SK-N-SH treated with all-trans-retinoic acid at 6 μM for 48 hours (cell line): Measurements from ENCODE around the gene SMARCA4.

ENCODE experiments used
- ARNTL ChIP-seq: fragments of 450-650 bp; formaldehyde crosslinking; IDR thresholded peaks from 2 replicates; pipeline ENCODE4 v1.5.0; 2020; ENCODE audit warnings: low read depth, mild to moderate bottlenecking, moderate library complexity, borderline replicate concordance
- ESRRG ChIP-seq: fragments of 250-450 bp; sonication (Bioruptor Pico); IDR thresholded peaks from 2 replicates; pipeline ENCODE4 v1.6.1; 2021; ENCODE audit warnings: mild to moderate bottlenecking
- GLIS3 ChIP-seq: fragments of 250-450 bp; sonication (Bioruptor Pico); IDR thresholded peaks from 2 replicates; pipeline ENCODE4 v1.5.0; 2020; ENCODE audit warnings: mild to moderate bottlenecking, moderate library complexity
- ISL1 ChIP-seq: fragments of 250-450 bp; sonication (Bioruptor Pico); IDR thresholded peaks from 2 replicates; pipeline ENCODE4 v2.1.2; 2022; ENCODE audit warnings: mild to moderate bottlenecking, moderate library complexity
- OSR1 ChIP-seq: fragments of 250-450 bp; sonication (Bioruptor Pico); IDR thresholded peaks from 2 replicates; pipeline ENCODE4 v1.8.0; 2022; ENCODE audit warnings: moderate library complexity, mild to moderate bottlenecking, inconsistent platforms
- RARB ChIP-seq: fragments of 250-450 bp; sonication (Bioruptor Pico); IDR thresholded peaks from 2 replicates; pipeline ENCODE4 v1.8.0; 2021; ENCODE audit warnings: mild to moderate bottlenecking, moderate library complexity
- ZC3H10 ChIP-seq: fragments of 250-450 bp; sonication (Bioruptor Pico); IDR thresholded peaks from 2 replicates; pipeline ENCODE4 v1.5.1; 2021; ENCODE audit warnings: mild to moderate bottlenecking, moderate library complexity
- ZNF565 ChIP-seq: fragments of 450-650 bp; formaldehyde crosslinking; conservative IDR thresholded peaks from 2 replicates; pipeline ENCODE4 v1.5.0; 2020; ENCODE audit warnings: low read depth, mild to moderate bottlenecking, moderate library complexity
- TF ChIP-seq, protein P1 (sequence below): fragments of 250-450 bp; sonication (Bioruptor Pico); IDR thresholded peaks from 2 replicates; pipeline ENCODE4 v1.5.1; 2020; ENCODE audit warnings: low read depth, mild to moderate bottlenecking, moderate library complexity
- TF ChIP-seq, protein P2 (sequence below): fragments of 250-450 bp; sonication (Bioruptor Pico); IDR thresholded peaks from 2 replicates; pipeline ENCODE4 v1.5.0; 2020; ENCODE audit warnings: mild to moderate bottlenecking, moderate library complexity
- TF ChIP-seq, protein P3 (sequence below): fragments of 250-450 bp; sonication (Bioruptor Pico); IDR thresholded peaks from 2 replicates; pipeline ENCODE4 v1.8.0; 2020; ENCODE audit warnings: mild to moderate bottlenecking, moderate library complexity, borderline replicate concordance
- TF ChIP-seq, protein P4 (sequence below): fragments of 250-450 bp; sonication (Bioruptor Pico); IDR thresholded peaks from 2 replicates; pipeline ENCODE4 v1.5.1; 2021; ENCODE audit warnings: mild to moderate bottlenecking, moderate library complexity

DNA sequence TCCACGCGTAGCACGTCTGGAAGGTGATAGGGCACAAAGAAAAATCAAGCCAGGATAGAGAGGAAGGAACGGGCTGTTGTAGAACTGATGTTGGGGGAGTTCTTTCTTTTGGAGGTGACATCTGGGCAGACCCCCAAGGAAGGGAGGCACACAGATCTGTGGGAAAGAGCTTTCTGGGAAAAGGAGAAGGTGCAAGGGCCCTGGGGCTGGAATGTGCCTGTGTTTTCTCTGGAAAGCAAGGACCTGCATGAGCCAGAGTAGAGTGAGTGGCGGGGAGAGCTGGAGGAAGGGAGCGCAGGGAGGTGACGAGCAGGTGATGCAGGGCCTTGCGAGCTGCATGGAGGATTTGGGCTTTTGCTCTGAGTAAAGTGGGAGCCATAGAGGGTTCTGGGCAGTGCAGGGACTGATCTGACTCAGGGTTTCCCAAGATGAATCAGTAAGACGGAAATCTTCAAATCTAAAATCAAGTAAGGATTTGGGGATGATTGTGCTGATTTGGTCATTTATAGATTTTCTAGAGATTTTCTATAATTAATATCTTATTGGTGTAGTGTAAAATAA lies 30.8 kb downstream of the SMARCA4 start:
- TF ChIP-seq, protein P1, sequence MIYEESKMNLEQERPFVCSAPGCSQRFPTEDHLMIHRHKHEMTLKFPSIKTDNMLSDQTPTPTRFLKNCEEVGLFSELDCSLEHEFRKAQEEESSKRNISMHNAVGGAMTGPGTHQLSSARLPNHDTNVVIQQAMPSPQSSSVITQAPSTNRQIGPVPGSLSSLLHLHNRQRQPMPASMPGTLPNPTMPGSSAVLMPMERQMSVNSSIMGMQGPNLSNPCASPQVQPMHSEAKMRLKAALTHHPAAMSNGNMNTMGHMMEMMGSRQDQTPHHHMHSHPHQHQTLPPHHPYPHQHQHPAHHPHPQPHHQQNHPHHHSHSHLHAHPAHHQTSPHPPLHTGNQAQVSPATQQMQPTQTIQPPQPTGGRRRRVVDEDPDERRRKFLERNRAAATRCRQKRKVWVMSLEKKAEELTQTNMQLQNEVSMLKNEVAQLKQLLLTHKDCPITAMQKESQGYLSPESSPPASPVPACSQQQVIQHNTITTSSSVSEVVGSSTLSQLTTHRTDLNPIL (CRISPR knock-in tag) = no peak
- TF ChIP-seq, protein P2, sequence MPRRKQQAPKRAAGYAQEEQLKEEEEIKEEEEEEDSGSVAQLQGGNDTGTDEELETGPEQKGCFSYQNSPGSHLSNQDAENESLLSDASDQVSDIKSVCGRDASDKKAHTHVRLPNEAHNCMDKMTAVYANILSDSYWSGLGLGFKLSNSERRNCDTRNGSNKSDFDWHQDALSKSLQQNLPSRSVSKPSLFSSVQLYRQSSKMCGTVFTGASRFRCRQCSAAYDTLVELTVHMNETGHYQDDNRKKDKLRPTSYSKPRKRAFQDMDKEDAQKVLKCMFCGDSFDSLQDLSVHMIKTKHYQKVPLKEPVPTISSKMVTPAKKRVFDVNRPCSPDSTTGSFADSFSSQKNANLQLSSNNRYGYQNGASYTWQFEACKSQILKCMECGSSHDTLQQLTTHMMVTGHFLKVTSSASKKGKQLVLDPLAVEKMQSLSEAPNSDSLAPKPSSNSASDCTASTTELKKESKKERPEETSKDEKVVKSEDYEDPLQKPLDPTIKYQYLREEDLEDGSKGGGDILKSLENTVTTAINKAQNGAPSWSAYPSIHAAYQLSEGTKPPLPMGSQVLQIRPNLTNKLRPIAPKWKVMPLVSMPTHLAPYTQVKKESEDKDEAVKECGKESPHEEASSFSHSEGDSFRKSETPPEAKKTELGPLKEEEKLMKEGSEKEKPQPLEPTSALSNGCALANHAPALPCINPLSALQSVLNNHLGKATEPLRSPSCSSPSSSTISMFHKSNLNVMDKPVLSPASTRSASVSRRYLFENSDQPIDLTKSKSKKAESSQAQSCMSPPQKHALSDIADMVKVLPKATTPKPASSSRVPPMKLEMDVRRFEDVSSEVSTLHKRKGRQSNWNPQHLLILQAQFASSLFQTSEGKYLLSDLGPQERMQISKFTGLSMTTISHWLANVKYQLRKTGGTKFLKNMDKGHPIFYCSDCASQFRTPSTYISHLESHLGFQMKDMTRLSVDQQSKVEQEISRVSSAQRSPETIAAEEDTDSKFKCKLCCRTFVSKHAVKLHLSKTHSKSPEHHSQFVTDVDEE = no peak
- TF ChIP-seq OSR1 (CRISPR knock-in tag) (no peak), ISL1 (CRISPR knock-in tag) (no peak), GLIS3 (CRISPR knock-in tag) (no peak), ESRRG (no peak), ZC3H10 (CRISPR knock-in tag) (no peak), ZNF565 (CRISPR knock-in tag) (no peak), ARNTL (CRISPR knock-in tag) (no peak), RARB (no peak)
- TF ChIP-seq, protein P3, sequence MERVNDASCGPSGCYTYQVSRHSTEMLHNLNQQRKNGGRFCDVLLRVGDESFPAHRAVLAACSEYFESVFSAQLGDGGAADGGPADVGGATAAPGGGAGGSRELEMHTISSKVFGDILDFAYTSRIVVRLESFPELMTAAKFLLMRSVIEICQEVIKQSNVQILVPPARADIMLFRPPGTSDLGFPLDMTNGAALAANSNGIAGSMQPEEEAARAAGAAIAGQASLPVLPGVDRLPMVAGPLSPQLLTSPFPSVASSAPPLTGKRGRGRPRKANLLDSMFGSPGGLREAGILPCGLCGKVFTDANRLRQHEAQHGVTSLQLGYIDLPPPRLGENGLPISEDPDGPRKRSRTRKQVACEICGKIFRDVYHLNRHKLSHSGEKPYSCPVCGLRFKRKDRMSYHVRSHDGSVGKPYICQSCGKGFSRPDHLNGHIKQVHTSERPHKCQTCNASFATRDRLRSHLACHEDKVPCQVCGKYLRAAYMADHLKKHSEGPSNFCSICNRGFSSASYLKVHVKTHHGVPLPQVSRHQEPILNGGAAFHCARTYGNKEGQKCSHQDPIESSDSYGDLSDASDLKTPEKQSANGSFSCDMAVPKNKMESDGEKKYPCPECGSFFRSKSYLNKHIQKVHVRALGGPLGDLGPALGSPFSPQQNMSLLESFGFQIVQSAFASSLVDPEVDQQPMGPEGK = no peak
- TF ChIP-seq, protein P4, sequence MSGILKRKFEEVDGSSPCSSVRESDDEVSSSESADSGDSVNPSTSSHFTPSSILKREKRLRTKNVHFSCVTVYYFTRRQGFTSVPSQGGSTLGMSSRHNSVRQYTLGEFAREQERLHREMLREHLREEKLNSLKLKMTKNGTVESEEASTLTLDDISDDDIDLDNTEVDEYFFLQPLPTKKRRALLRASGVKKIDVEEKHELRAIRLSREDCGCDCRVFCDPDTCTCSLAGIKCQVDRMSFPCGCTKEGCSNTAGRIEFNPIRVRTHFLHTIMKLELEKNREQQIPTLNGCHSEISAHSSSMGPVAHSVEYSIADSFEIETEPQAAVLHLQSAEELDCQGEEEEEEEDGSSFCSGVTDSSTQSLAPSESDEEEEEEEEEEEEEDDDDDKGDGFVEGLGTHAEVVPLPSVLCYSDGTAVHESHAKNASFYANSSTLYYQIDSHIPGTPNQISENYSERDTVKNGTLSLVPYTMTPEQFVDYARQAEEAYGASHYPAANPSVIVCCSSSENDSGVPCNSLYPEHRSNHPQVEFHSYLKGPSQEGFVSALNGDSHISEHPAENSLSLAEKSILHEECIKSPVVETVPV = no peak
